GM18520 (cell line): ENCODE results near the gene SALL4.
"Not testable (repeated sequence)": the region's sequence is repeated elsewhere in the genome, so short reads cannot be mapped to it uniquely, and the experiment has no call there.

Source experiments
- ATAC-seq: cut with Tn5 transposase; IDR thresholded peaks from one replicate; pipeline ENCODE4 v1.9.1; 2021; ENCODE audit not compliant: unreplicated experiment

Gene SALL4

GRCh38 chr20:51739722-51740249, 62.5 kb downstream of the SALL4 start:
- ATAC-seq: no peak

GRCh38 chr20:51738877-51739447, 63.4 kb downstream of the SALL4 start:
- no peak for ATAC-seq

- ATAC-seq: not testable (repeated sequence)
Measured at GRCh38 chr20:51738261-51738660, 64.1 kb downstream of the SALL4 start.

GRCh38 chr20:51736947-51737346, 65.4 kb downstream of the SALL4 start:
- no peak for ATAC-seq

- ATAC-seq: no peak
Measured at GRCh38 chr20:51735728-51736600, 66.4 kb downstream of the SALL4 start.

GRCh38 chr20:51734876-51735720, 67.2 kb downstream of the SALL4 start:
- ATAC-seq: no peak

- no peak for ATAC-seq
Measured at GRCh38 chr20:51733070-51733469, 69.3 kb downstream of the SALL4 start.
